Prostate gland (tissue), 2 donors: ENCODE data around the gene CMTM4.

ENCODE experiments used
- POLR2A ChIP-seq: fragments of 450-650 bp; IDR thresholded peaks from one replicate; pipeline ENCODE4 v1.6.1; 2016; ENCODE audit warnings: antibody characterized with exemption, mild to moderate bottlenecking
- POLR2AphosphoS5 ChIP-seq: sonication (generic); formaldehyde crosslinking; IDR thresholded peaks from one replicate; pipeline ENCODE4 v1.6.1; 2017; ENCODE audit warnings: antibody characterized with exemption
- TF ChIP-seq, protein P1 (sequence below), 4 experiments: fragments of 200-600 bp in 2 of 4; fragments of 450-650 bp in 2 of 4; sonication (generic) in 2 of 4; IDR thresholded peaks; 1 replicate in 3 of 4; 2 replicates in 1 of 4; pipeline ENCODE4 v1.5.1; 2016 to 2019; ENCODE audit warnings: antibody characterized with exemption in 4 of 4, mild to moderate bottlenecking in 2 of 4, moderate library complexity in 2 of 4

GRCh38 chr16:66578651-66579531 is 117.7 kb downstream of the CMTM4 start, which contains the start of gene CMTM2:
- TF ChIP-seq, protein P1, sequence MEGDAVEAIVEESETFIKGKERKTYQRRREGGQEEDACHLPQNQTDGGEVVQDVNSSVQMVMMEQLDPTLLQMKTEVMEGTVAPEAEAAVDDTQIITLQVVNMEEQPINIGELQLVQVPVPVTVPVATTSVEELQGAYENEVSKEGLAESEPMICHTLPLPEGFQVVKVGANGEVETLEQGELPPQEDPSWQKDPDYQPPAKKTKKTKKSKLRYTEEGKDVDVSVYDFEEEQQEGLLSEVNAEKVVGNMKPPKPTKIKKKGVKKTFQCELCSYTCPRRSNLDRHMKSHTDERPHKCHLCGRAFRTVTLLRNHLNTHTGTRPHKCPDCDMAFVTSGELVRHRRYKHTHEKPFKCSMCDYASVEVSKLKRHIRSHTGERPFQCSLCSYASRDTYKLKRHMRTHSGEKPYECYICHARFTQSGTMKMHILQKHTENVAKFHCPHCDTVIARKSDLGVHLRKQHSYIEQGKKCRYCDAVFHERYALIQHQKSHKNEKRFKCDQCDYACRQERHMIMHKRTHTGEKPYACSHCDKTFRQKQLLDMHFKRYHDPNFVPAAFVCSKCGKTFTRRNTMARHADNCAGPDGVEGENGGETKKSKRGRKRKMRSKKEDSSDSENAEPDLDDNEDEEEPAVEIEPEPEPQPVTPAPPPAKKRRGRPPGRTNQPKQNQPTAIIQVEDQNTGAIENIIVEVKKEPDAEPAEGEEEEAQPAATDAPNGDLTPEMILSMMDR (IDR thresholded peaks at IDR 0.05) = no peak
- TF ChIP-seq POLR2A (no peak), POLR2AphosphoS5 (no peak)
